HL-60 (cell line): Measurements from ENCODE around the gene TMOD2.

Experiments
- DNase-seq, 2 experiments: peaks; one replicate each; pipeline ENCODE4 v3.0.0-alpha.2; 2010 to 2020; ENCODE audit warnings: low read depth in 1 of 2, low spot score in 1 of 2
- H3K27ac ChIP-seq: fragments of 250-450 bp; sonication (Bioruptor Pico); replicated peaks from 2 replicates; pipeline ENCODE4 v1.5.1; 2020; ENCODE audit warnings: mild to moderate bottlenecking, moderate library complexity
- H3K27me3 ChIP-seq: fragments of 250-450 bp; sonication (Bioruptor Pico); 2 replicates; pipeline ENCODE4 v1.5.1; 2021; ENCODE audit warnings: mild to moderate bottlenecking, moderate library complexity; ENCODE audit not compliant: insufficient read depth, poor library complexity, severe bottlenecking
- H3K4me3 ChIP-seq: replicated peaks from 2 replicates; pipeline ENCODE4 v1.5.1; 2011; ENCODE audit warnings: mild to moderate bottlenecking, control low read depth, low read length; ENCODE audit not compliant: insufficient read depth
- GABPA ChIP-seq: IDR thresholded peaks from 2 replicates; pipeline ENCODE4 v1.6.1; 2012; ENCODE audit warnings: low read depth
- POLR2AphosphoS5 ChIP-seq: IDR thresholded peaks from 2 replicates; pipeline ENCODE4 v1.6.1; 2012; ENCODE audit warnings: low read depth
- SPI1 ChIP-seq: IDR thresholded peaks from 2 replicates; pipeline ENCODE4 v1.6.1; 2012; ENCODE audit warnings: low read depth, mild to moderate bottlenecking, borderline replicate concordance
- TF ChIP-seq, protein P1 (sequence below): IDR thresholded peaks from one replicate; pipeline ENCODE4 v1.5.1; 2011; ENCODE audit warnings: low read length, control low read depth, inconsistent platforms; ENCODE audit not compliant: insufficient read depth
- TF ChIP-seq, protein P2 (sequence below): IDR thresholded peaks from 2 replicates; pipeline ENCODE4 v1.6.1; 2012; ENCODE audit warnings: low read depth; ENCODE audit not compliant: insufficient replicate concordance

TMOD2 gene

DNA sequence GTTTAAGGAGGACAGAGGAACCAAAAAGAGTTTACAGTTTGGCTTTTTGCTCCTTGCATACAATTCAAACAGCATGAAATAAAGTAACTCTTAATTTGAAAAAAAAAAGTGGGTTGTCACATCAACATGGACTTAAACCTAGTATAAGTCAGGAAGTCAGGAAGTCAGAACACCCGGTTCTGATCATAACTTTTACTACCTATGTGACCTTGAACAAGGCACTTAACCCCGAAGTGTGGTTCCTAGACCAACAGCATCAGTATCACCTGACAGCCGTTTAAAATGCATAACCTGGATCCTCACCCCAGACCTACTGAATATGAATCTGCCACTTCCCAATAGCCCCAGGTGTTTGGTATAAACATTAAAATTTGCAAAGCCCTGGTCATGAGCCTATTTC is 32.7 kb upstream of the TMOD2 start:
- Histone ChIP-seq H3K4me3 (no peak overlapping the region), H3K27me3 (no peaks in the 10 kb centered on the region), H3K27ac (no peak overlapping the region)
- TF ChIP-seq SPI1 (no peak), GABPA (no peak), POLR2AphosphoS5 (no peak)
- TF ChIP-seq, protein P1, sequence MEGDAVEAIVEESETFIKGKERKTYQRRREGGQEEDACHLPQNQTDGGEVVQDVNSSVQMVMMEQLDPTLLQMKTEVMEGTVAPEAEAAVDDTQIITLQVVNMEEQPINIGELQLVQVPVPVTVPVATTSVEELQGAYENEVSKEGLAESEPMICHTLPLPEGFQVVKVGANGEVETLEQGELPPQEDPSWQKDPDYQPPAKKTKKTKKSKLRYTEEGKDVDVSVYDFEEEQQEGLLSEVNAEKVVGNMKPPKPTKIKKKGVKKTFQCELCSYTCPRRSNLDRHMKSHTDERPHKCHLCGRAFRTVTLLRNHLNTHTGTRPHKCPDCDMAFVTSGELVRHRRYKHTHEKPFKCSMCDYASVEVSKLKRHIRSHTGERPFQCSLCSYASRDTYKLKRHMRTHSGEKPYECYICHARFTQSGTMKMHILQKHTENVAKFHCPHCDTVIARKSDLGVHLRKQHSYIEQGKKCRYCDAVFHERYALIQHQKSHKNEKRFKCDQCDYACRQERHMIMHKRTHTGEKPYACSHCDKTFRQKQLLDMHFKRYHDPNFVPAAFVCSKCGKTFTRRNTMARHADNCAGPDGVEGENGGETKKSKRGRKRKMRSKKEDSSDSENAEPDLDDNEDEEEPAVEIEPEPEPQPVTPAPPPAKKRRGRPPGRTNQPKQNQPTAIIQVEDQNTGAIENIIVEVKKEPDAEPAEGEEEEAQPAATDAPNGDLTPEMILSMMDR = no peak
- TF ChIP-seq, protein P2, sequence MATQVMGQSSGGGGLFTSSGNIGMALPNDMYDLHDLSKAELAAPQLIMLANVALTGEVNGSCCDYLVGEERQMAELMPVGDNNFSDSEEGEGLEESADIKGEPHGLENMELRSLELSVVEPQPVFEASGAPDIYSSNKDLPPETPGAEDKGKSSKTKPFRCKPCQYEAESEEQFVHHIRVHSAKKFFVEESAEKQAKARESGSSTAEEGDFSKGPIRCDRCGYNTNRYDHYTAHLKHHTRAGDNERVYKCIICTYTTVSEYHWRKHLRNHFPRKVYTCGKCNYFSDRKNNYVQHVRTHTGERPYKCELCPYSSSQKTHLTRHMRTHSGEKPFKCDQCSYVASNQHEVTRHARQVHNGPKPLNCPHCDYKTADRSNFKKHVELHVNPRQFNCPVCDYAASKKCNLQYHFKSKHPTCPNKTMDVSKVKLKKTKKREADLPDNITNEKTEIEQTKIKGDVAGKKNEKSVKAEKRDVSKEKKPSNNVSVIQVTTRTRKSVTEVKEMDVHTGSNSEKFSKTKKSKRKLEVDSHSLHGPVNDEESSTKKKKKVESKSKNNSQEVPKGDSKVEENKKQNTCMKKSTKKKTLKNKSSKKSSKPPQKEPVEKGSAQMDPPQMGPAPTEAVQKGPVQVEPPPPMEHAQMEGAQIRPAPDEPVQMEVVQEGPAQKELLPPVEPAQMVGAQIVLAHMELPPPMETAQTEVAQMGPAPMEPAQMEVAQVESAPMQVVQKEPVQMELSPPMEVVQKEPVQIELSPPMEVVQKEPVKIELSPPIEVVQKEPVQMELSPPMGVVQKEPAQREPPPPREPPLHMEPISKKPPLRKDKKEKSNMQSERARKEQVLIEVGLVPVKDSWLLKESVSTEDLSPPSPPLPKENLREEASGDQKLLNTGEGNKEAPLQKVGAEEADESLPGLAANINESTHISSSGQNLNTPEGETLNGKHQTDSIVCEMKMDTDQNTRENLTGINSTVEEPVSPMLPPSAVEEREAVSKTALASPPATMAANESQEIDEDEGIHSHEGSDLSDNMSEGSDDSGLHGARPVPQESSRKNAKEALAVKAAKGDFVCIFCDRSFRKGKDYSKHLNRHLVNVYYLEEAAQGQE = no peak
- no peak for DNase-seq

DNA sequence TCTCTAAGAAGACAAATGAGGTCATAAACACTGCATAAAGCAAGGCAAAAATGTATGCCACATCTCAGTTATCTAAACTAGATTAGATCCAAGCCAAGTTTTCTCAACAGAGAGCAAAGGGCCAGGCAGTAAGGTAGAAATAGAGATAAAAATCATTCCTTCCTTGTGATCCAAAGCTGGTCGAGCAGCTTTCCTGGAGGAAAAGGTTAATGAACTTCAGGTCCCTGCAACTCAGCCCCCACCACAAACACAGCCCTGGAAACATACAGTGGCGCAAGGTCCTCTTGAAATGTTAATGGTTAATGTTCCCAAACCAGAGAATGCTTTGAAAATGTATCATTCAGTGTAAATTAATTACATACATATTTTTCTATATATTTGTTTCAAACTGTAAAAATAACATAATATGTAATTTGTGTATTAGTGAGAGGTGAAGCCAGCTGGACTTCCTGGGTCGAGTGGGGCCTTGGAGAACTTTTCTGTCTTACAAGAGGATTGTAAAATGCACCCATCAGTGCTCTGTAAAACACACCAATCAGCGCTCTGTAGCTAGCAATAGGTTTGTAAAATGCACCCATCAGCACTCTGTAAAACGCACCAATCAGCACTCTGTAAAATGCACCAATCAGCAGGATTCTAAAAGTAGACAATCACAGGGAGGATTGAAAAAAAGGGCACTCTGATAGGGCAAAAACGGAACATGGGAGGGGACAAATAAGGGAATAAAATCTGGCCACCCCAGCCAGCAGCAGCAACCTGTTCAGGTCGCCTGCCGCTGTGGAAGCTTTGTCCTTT is 31.0 kb upstream of the TMOD2 start:
- TF ChIP-seq GABPA = no peak
- no peak overlapping the region for H3K4me3 ChIP-seq
- no peak for DNase-seq
- H3K27ac ChIP-seq = no peak overlapping the region
- no peaks in the 10 kb centered on the region for H3K27me3 ChIP-seq

DNA sequence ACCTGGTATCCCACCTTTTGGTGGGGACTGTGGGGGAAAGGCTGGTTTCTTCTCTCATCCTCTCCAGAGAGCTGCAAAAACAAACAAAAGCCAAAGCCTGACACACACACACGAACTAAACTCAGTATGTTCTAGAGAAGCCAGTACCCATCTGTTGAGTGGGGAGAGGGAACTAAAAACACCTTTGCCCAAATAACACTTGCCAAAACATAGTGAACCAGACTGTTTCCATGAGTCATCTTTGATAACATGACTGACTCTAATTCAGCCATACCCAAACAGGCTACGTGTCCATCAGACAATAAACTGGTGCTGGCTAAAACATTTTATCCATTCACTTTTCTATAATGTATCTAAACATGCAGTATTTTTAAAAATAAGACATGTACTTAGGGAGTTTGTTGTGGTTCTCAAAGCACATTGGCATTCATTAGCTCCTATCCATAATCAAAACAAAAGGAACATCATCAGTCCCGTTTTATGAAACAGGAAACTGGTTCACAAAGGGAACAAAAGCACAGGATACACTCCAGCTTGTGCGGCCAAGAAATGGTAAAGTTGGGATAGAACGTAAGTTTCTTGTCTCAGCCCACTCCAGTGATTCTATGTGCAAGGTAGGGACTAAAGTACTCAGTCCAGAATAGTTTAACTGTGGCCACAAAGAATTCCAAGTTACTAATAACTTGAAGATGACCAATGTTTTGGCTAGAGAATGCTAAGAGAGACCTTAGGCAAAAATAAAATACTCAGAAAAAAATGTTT is 30.0 kb upstream of the TMOD2 start:
- H3K27me3 ChIP-seq = no peaks in the 10 kb centered on the region
- no peak for TF ChIP-seq SPI1
- no peak for TF ChIP-seq GABPA
- TF ChIP-seq, protein P2 = no peak
- TF ChIP-seq, protein P1 = no peak
- no peak for TF ChIP-seq POLR2AphosphoS5
- H3K4me3 ChIP-seq = no peak overlapping the region
- no peak for DNase-seq
- H3K27ac ChIP-seq = no peak overlapping the region

DNA sequence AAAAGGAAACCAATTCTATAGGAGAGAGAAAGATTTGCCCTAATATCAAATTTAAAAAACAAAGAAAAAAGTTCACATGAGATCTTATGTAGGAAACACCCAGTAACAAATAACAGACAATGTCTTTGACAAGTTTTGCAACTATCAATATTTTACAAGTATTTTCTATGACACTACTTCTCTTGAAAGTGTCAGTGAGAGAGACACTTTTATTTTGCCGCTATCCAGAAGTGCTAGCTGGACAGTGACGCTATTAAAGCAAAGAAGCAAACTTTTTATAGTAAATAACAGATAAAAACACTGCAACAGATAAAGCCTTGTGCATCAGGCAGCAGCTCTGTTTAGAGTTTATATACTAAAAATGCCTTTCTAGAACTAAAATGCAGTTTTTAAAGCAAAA is 27.2 kb upstream of the TMOD2 start:
- Histone ChIP-seq H3K4me3 (no peak overlapping the region), H3K27me3 (no peaks in the 10 kb centered on the region), H3K27ac (no peak overlapping the region)
- DNase-seq = no peak
- TF ChIP-seq, protein P2 = no peak
- TF ChIP-seq, protein P1 = no peak
- no peak for TF ChIP-seq SPI1
- no peak for TF ChIP-seq POLR2AphosphoS5
- no peak for TF ChIP-seq GABPA
